ENCODE measurements around the gene HCFC1R1.
"Not testable (repeated sequence)": the region's sequence is repeated elsewhere in the genome, so short reads cannot be mapped to it uniquely, and the experiment has no call there.

Gene HCFC1R1

GRCh38 chr16:3056336-3057180, 32.8 kb upstream of the HCFC1R1 start:
- DNase-seq = no peak

- not testable (repeated sequence) for DNase-seq
Measured at GRCh38 chr16:3055734-3056115, 32.0 kb upstream of the HCFC1R1 start.

- DNase-seq = no peak
Measured at GRCh38 chr16:3054965-3055733, 31.4 kb upstream of the HCFC1R1 start.

GRCh38 chr16:3053330-3053710, 29.6 kb upstream of the HCFC1R1 start:
- DNase-seq = not testable (repeated sequence)

- DNase-seq = not testable (repeated sequence)
Measured at GRCh38 chr16:3052571-3053329, 29.0 kb upstream of the HCFC1R1 start.

- no peak for DNase-seq
Measured at GRCh38 chr16:3051494-3051893, 27.8 kb upstream of the HCFC1R1 start.

- DNase-seq = no peak
Measured at GRCh38 chr16:3051009-3051408, 27.3 kb upstream of the HCFC1R1 start.

- no peak for DNase-seq
Measured at GRCh38 chr16:3050487-3050886, 26.7 kb upstream of the HCFC1R1 start.

- DNase-seq = no peak
Measured at GRCh38 chr16:3049921-3050481, 26.3 kb upstream of the HCFC1R1 start.

- DNase-seq = no peak
Measured at GRCh38 chr16:3047387-3047720, 23.6 kb upstream of the HCFC1R1 start.

GRCh38 chr16:3046641-3047386, 23.1 kb upstream of the HCFC1R1 start:
- no peak for DNase-seq

GRCh38 chr16:3045758-3046640, 22.3 kb upstream of the HCFC1R1 start, which contains the start of gene MMP25:
Gene MMP25 (plus strand): TSS chr16:3046561. CDS start chr16:3046918, 357 bp downstream.
- no peak for DNase-seq

- DNase-seq = no peak
Measured at GRCh38 chr16:3044708-3045107, 21.0 kb upstream of the HCFC1R1 start.

- DNase-seq = no peak
Measured at GRCh38 chr16:3042376-3042775, 18.6 kb upstream of the HCFC1R1 start.

- DNase-seq = no peak
Measured at GRCh38 chr16:3038896-3039295, 15.2 kb upstream of the HCFC1R1 start.

GRCh38 chr16:3038256-3038655, 14.5 kb upstream of the HCFC1R1 start:
- DNase-seq = no peak

GRCh38 chr16:3036726-3037315, 13.1 kb upstream of the HCFC1R1 start, which contains the start of gene BICDL2:
Gene BICDL2 (minus strand): TSS chr16:3036944. CDS start chr16:3035496, 1,448 bp downstream.
- no peak for DNase-seq

- DNase-seq = no peak
Measured at GRCh38 chr16:3035972-3036725, 12.4 kb upstream of the HCFC1R1 start.

GRCh38 chr16:3035289-3035971, 11.7 kb upstream of the HCFC1R1 start:
- no peak for DNase-seq

Data from stimulated activated CD4-positive, alpha-beta T cell treated with anti-CD3 and anti-CD28 coated beads, Interleukin-4, amount 100 ng/mL, for 4 hours (primary cell).